GM12892 (cell line): ENCODE data around the gene GNB1L.

Experiments used
- POLR2AphosphoS5 ChIP-seq: IDR thresholded peaks from 2 replicates; pipeline ENCODE4 v1.6.1; 2011; ENCODE audit warnings: low read depth, low read length, control low read depth
- TAF1 ChIP-seq: IDR thresholded peaks from 2 replicates; pipeline ENCODE4 v1.6.1; 2011; ENCODE audit warnings: low read depth, mild to moderate bottlenecking, control low read depth, low read length, borderline replicate concordance

DNA sequence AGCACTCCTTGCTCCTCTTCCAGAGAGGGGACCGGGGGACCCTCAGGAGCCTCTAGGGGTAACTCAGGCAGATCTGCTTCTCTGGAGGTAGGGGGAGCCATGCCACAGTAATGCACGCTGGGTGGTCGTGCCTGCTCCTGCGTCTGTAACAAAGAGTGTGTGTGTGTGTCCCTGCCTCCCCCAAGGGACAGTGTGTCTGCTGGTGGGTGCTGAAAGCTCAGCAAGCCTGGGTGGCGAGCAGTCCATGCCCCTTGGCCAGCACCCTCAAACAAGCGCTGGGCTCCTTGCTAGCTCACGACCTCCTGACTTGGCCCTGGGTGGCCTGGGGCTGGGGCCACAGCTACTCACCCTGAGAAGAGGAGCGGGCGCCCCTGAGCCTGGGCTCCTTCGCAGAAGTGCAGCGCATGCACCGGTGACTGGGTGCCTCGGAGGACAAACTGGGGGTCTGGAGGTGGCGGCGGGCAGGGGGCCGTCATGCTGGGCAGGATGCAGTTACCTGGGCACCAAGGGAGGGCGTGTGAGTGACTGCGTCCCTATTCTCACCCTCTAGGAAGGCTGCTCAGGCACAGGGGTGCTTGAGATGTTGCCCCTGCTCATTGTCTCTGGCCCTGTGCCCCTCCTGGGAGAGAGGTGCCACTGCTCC is 33.7 kb downstream of the GNB1L start:
- TF ChIP-seq TAF1 (no peak), POLR2AphosphoS5 (no peak)
